Left forelimb (tissue), 1 donor: Measurements from ENCODE around the gene TRIM31.
A peak's percentile ranks its signal among the peaks of the same experiment; 100 is the strongest.

Source experiments
- DNase-seq: peaks from one replicate; pipeline ENCODE4 v3.0.0-alpha.2; 2018; ENCODE audit warnings: low spot score

TRIM31 gene

DNA sequence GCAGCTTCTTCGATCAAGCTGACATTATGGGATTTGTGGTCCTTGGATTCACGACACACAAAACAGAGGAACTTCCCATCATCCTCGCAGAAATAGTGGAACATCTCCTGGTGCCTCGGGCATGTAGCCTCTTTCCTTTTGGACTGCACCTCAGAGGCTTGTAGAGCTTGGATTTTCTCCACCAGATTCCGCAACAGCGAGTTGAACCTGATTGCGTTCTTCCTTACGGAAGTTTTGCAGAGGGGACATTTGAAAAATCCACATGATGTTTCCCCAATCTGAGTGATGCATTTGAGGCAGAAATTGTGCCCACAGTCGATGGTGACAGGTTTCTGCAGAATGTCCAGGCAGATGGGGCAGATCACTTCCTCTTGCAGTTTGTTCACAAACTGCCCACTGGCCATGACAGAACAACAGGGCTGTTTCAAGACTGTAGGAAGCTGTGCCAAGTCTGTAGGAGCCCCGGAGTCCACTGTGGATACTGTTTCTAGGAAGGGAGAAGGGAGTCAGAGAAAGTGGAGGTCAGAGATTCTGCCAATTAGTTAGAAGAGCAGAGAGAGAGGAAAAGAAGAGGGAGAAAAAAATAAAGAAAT lies 392 bp downstream of the TRIM31 start:
- no peak for DNase-seq

DNA sequence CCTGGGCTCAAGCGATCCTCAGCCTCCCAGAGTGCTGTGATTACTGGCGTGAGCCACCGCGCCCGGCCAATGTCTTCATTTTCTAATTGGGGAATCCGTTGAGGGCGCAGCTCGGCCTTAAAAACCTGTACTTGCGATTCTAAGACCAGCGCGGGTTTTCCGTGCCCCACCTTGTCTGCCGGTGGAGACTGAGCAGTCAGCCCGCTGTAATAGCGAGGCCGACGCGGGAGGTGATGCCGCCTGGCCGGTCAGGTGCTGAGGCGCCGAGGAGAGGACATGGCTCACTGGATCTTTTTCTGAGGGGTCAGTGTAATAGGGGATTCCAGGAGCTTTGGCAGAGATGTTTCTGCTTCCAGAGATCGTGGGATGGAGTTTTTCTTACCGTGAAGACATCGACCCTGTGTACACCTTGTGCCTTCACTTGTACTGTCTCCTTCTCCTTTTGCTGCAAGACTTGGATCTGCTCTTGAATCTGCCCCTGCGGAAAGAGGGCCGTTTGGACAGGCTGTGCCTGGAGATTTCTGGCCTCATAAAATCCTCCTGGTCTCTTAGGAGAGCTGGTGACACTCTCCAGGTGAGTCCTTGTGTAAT lies 1.5 kb downstream of the TRIM31 start:
- DNase-seq = no peak

DNA sequence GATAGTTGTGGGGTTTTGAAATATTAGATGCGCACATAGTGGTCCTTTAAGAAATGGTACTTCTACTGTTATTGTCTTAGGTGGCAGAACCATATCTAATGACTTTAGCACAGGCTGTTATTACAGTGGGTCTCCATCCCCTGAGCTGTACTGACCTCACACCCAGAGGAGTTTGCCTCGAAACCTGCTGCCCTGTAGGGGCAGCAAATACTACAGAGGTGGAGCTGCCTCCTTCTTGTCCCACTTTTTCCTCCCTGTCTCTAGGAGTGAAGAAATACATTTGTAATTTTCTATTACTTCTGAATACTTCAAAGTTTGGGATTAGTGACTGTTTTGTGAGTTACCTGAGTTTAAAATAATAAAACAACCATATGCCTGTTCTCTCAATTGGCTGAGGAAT lies 8.2 kb downstream of the TRIM31 start:
- DNase-seq = no peak

DNA sequence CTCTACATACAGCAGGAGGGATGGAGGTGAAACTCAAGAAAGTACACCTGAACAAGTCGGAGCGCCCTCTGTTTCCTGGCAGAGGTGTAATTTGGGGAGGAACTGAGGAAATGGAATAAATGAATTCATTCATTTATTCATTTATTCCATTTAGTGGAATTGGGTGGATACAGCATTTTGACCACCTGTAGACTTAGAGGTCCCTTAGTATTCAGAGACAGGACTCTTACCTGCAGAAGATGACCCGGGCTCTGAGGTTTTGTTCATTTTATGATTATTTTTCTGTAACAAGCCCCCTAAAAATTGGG lies 9.1 kb downstream of the TRIM31 start:
- DNase-seq = no peak

DNA sequence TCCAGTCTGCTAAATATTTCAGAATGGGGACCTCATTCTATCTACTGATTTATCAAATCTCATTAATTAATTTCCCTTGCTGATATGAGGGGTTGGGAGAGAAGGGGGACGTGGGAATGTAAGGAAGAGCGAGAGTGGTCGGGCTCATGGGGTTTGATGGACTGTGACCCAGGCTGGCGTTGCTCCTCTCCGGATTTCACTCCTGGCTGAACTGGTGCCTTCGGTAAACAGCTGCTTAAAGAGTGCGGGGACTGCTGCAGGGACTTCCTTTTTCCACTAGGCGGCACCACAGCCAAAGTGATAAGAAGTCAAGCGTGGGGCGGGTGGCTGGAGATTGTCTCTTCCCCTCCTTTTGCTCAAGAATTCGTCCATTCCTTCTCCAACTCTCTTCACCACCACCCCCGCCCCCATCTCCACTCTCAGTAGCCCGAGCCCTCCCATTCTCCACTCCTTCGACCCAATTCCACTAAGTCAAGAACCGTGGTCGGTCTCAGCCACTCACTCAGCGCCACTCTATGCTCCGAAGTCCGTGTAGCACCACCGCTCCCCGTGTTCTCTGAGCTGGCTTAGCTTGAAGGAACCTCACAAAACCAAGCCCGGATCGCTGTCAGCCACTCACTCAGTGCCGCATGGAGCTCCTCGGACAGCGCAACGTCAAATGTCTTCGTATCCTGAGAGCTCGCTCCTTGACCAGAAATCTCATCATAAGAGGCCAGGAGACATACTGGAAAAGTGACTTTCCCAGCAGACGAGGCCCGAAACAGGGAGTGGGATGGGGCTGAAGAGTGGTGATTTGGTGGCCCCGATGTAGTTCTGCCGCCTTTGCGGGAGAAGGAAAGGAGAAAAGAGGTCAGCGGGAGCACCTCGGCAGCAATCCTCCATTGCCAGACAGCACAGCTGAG lies 9.7 kb downstream of the TRIM31 start:
- peak; percentile 82 for DNase-seq

DNA sequence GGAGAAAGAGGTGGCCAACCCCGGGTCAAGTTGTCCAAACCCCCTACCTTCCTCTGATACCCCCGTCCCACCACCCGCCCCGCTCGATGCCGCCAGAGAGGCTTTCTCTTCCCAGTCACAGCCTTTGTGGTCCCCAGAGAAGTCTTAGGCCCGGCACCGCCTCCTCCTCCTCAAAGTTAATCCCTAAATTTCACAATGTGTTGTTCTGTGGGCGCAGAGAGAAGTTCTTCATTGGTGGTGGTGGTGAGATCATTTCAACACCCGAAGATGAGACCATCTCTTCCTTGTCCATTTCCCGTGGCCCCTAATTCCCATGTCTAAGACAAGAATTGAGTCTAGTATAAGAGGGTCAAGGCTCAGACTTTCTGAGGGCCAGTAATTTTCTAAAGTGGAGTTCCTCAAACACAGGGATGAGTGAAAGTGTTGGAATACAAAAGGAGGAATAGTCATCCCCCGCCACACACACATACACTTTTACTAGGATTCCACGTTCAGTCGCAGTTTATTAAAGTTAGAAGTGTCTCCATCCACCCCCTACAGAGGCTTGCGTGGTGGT lies 10.4 kb downstream of the TRIM31 start:
- DNase-seq = no peak

DNA sequence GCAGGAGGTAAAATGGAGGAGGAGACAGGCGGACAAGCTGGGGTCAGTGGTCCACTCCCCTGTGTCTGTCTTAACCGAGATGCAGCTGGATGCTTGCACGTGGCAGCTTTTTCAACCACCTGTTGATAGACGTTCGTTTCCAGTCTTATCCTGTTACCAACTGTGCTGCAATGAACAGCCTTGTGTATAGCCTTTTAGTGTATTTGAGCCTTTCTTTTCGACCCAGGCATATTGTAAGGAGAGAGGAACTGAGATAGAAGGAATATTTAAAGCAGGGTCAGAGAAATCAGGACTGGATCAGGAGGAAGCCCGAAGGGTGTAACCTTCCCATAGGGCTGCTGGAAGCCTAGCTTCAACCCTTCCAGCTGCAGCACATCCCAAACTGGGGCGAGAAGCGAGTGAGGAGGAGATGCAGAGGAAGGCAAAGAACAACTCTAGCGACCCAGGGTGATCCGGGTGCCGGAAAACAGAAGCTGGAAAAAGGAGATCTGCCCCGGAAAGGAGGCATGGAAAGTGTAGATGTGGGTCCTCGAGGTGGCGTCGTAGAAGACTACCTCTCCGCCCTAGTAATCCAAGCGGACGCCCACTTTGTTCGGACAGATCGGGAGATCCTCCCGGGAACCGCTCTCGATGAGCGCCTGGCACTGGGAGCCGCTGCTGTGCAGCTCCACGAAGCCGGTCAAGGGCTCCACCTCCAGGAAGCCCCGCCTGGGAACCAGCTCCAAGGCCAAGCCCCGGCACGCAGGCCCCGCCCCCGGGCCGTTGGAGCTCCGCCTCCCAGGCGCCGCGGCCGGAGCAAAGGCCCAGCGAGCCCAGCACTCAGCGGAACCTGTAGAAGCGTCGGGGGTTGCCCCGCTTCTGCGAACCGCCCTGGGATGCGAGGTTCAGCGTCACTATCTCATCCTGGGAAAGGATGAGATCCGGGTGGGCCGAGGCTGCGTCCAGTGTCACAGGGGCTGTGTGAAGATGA lies 11.2 kb downstream of the TRIM31 start:
- DNase-seq = peak; percentile 84

DNA sequence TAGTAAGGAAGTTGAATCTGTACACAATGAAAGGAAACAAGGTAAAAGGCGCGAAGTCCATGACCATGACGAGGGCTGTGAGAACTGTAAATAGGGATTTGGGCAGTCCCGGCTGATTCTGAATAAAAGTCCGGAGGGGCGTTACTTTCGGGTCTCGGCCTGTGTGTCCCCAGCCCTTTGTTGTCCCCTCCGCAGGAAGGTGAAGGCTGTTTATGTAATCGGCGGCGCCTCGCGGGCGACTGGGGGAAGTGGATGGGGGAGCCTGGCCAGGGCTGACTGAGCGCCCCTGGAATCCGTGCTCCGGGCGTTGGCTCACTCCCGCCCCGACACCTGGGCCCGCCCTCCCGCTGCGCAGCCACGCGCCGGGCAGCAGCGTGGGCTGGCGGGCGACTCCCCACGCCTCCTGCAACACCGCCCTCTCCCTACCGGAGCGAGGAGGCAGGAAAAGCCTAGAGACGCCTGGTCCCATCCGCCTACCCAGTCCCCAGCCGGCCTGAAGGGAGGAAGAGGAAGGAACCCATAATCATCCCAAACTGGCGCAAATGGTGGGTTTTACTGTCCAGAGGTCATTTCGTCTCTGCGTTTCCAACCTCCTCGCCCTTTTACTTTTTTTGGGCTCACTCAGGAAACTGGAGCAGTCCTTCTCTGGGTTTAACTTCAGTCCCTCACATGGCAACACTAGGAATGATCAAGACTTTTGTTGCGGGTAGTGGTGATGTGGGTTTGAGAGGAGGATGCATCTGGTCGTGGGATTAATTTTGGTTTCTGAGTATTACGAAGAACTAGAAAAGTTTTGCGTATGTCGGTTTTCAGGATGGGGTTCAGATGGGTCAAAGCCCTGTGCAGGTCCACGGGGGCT lies 12.1 kb downstream of the TRIM31 start:
- no peak for DNase-seq

DNA sequence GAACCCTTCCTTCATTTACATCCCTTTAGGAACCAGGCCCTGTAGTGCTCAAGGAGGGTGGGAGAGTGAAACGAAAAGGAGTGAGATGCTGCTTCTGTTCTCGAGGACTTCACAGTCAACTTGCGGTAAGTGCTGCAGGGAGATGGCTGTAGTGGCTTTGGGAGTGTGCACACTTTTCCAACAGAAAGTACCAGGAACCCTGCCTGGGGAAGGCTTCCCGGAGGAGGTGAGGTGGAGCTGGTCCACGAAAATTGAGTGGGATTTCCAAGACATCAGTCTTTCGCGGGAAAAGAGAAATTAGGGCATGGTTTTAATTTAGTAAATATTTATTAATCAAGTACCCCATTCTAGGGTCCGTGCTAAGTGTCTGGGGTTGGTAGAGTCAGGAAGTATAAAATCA lies 12.7 kb downstream of the TRIM31 start:
- no peak for DNase-seq

DNA sequence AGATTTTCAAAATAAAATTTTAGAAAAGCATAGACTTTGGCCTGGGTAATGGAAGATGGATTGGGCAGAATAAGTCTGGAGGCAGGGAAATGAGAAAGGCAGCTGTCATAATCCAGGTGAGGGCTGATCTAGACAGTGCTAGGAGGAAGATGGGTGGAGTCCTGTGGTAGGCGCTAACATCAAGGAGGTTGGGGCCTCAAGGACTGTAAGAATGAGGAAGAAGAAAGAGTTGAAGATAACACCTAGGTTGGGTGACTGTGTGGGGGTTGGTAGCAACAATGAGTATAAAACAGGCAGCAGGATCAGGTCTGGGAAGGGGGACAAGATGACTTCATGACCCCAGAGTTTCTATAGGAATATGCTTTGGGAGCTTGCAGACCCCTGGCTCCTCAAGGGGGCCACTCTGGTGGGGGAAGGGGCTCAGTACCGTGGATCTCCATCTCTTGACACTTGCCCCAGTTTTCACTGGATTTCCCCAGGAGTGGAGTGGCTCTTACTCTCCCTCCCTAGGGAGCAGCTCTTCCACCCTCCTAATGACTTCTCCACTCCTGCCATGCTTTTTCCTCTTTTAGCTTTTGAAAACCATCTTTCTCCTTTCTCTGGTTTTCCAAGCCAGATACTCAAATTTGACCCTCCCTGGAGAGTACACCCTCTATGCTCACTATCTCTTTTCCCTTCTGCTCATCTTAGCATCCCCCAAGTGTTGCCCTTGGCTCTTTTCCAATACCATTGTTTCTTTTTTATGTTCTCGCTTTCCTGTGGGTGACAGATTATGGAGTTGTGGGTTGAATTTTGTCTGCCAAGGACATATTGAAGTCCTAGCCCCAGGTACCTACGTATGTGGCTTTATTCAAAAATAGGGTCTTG lies 14.8 kb downstream of the TRIM31 start:
- DNase-seq = no peak

DNA sequence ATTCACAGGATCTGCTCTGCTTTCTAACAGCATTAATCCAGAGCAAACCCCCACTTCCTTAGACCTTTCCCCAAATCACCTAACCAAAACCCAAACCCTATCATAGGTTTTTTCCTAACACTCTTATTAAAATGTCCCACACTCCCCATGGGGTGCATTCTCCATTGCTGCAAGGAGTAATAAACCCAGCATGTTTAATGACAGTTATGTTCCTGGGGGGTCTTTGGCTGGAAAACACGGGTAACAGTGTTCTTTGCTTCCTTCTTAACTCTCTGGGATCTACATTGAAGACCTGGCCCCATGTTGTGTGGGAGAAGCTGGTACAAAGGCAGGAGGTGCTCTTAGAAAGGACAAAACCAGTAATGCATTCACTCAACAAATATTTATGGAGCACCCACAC lies 16.1 kb downstream of the TRIM31 start:
- no peak for DNase-seq

DNA sequence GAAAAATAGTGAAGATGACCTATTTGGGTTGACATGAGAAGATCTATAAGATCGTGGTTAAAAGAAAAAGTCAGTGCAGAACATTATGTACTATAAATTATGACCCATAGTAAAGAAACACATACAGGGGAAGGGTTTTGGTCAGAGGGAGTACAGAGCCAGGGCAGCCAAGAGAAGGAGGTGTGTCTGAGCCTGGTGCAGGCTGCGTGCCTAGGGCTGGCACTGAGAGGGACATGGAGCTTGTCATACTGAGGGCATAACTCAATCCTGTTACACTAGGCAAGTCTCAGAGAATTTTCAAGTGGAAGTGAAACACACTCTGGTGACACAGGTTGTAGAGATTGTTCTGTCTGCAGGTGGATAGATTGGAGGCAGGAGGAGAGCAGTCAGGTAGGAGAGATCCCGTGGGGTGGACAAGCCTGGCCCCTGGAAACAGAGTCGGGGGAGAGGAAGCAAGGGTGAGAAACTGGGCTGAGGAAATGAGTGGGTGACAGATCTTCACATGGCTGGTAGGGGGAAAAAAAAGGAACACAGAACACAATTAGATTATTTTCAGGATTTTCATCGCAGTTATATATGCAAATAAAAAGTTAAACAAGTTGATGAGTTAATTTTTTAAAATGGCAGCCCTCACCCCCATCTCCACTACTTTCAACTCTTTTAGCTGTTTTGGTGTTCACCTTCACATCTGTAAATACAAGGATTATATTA lies 18.8 kb downstream of the TRIM31 start:
- DNase-seq = no peak

DNA sequence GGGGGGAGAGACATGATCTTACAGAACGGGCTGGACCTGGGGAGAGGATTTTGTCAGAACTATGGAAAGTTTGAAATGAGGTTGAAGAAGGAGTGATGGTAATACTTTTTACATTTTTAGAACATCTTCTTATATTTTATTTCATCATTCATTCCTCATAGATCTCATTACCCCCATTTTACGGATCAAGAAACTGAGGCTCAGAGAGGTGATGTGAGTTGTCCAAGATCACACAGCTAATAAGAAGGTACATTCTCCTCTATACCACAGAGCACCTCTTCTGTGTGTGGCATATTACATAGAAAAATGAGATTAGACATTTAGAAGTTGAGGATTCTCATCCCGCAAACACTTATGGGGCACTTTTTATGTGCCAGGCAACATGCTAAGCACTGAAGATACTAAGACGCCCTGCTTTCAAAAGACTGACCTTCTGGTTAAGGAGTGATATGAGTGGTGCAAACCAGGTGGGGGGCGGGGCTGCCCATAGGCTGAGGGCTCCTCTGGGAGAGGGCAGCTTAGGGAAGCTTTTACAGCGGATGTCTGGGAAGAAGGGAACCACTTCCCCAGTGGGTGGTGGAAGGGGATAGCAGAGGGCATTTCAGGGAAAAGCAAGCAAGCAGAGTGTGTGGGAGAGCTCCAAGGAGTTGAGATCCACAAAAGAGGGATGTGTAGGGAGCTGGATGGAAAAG lies 19.9 kb downstream of the TRIM31 start:
- no peak for DNase-seq

DNA sequence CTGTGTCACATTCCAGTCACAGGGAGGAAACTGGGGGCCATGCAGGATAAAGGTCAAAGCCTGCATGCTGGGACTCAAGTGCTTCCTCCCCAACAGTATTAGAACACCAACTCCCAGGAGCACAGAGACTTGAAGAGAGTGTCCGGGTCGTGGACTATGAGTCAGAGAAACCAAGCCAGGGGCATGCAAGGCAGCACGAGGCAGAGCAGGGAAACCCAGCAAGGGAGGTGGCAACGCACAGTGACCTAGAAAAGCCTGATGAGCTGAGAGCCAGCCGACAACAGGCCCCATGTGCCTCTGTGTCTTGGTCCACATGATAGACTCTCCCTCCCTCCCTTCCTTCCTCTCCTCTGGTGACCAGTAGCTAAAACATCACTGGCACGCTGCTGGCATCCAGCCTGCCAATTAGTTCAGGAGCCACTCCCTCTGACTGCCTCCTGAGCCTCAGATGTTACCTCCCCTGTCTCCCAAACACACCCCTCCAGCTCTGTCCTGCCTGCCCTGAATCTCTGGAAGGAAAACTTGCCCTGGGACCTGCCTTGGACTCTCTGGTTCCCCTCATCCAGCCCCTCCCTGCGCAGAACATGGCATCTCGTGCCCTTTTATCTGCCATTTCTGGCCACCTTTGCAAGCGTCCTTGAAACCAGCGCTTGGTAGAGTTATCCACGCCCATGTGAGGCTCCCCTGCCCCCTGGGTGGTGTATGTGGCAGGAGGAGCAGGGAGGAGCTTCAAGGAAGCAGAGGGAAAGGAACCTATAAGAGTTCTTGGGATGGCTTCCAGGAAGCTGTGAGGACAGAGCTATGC lies 21.1 kb downstream of the TRIM31 start:
- DNase-seq = no peak

DNA sequence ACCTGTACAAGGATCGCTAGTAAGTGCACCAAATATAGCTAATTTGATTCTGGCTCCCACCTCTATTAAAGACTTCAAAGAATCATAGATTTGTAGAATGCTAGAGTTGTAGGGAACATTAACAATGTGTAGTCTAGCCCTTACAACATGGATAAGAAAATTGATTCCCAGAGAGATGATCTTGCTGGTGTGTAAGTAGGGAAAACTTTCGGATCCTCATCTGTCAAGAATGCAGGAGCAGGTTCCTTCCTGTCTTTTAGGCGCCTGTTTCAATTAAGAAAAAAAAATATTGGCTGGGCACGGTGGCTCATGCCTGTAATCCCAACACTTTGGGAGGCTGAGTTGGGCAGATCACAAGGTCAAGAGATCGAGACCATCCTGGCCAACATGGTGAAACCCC lies 25.0 kb downstream of the TRIM31 start:
- DNase-seq = no peak

DNA sequence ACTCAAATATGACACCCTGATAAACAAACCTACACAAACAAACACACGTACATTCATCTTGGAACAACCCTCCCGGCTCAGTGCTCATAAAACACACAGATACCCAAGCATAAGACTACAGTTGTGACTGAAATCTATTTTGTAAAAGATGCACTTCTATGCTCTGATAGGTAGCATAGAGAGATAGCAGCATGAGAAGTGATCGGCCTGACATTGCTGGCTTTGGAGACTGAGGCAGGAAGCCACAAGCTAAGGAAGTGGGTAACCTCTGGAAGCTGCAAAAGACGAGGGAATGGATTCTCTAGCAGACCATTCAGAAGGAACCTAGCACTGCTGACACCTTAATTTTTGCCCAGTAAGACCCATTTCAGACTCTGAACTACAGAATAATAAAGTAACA lies 35.7 kb downstream of the TRIM31 start:
- no peak for DNase-seq

DNA sequence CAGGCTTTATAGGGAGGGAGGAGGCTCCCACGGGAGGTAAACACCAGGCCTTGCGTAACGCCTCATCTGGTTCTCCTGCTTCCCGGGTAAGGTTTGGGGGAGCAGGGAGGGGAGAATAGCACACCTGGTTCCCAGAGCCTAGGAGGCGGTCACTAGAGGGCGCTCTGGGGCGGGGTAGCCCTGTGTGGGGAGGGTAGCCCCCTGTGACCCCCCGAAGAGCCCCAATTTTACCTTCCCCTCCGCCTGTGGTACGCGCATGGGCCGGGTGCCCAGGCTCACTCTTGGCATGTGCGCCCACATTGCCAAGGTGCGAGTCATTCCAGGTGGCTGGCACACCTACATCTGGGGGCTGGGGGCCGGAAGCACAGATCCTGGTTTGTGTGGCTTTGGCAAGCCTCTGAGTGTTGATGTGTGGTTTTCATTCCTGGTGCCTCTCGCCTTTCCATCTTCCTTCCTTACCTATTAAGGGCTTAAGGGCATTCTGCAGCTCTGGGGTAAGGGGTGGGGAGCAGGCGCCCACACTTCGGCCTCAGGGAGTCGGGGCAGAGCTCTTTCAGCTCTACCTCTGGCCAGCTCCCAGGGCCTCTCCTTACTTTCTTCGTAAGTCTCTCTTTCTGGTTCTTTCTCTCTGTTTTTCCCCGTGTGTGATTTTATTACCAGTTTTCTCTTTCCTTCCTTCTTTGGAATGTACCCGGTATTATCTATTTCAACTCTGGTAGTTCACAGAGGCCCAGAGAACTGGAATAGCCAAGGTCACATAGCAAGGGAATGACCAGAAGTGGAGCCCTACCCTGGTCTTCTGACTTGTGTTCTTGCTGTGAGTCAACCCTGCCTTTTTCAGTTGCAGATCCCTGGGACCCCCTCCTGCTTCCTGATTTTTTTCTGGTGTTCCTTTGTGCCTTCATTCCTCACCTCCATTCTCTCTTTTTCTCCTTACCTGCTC lies 36.8 kb downstream of the TRIM31 start:
- DNase-seq = no peak
